SK-N-MC (cell line): ENCODE measurements around the gene TIAM1.

Source experiments
- DNase-seq: peaks from one replicate; pipeline ENCODE4 v3.0.0-alpha.2; 2011; ENCODE audit warnings: low read depth, low spot score
- H3K27ac ChIP-seq: fragments of 200-600 bp; sonication (generic); 2 replicates; pipeline ENCODE4 v1.5.1; 2016; ENCODE audit warnings: mixed run types
- H3K36me3 ChIP-seq: fragments of 200-600 bp; sonication (generic); 2 replicates; pipeline ENCODE4 v1.6.1; 2017; ENCODE audit warnings: antibody characterized with exemption, low read length, mixed read lengths; ENCODE audit not compliant: insufficient read depth
- H3K4me3 ChIP-seq: fragments of 200-600 bp; sonication (generic); 2 replicates; pipeline ENCODE4 v1.5.1; 2016
- H3K9ac ChIP-seq: fragments of 200-600 bp; sonication (generic); 2 replicates; pipeline ENCODE4 v1.8.0; 2017; ENCODE audit warnings: mixed run types, mixed read lengths; ENCODE audit not compliant: insufficient read length
- H3K9me3 ChIP-seq: fragments of 200-600 bp; sonication (generic); 2 replicates; pipeline ENCODE4 v1.6.1; 2017; ENCODE audit warnings: low read depth, mild to moderate bottlenecking, antibody characterized with exemption, low read length, moderate library complexity, mixed read lengths
- EZH2 ChIP-seq: fragments of 200-600 bp; sonication (generic); IDR thresholded peaks from one replicate; pipeline ENCODE4 v1.6.1; 2017; ENCODE audit warnings: antibody characterized with exemption
- FOXP2 ChIP-seq: optimal IDR thresholded peaks from 2 replicates; pipeline ENCODE3; 2011; ENCODE audit warnings: mild to moderate bottlenecking, moderate library complexity; ENCODE audit not compliant: insufficient read depth; ENCODE audit errors: extremely low read length, control extremely low read depth
- POLR2AphosphoS5 ChIP-seq: IDR thresholded peaks from 2 replicates; pipeline ENCODE4 v1.6.1; 2012; ENCODE audit warnings: mild to moderate bottlenecking, low read depth, low read length, borderline replicate concordance

TIAM1 gene

GRCh38 chr21:31117128-31117916 lies 226.7 kb downstream of the TIAM1 start:
- H3K9ac ChIP-seq = no peak overlapping the region
- H3K27ac ChIP-seq = no peak overlapping the region
- H3K4me3 ChIP-seq = no peak overlapping the region
- TF ChIP-seq POLR2AphosphoS5 = no peak
- TF ChIP-seq EZH2 = no peak
- no peak for TF ChIP-seq FOXP2
- DNase-seq = no peak
- H3K36me3 ChIP-seq = no peaks in the 10 kb centered on the region
- H3K9me3 ChIP-seq = no peaks in the 10 kb centered on the region

- DNase-seq = no peak
- Histone ChIP-seq H3K27ac (no peak overlapping the region), H3K36me3 (no peaks in the 10 kb centered on the region), H3K9me3 (no peaks in the 10 kb centered on the region), H3K9ac (no peak overlapping the region), H3K4me3 (no peak overlapping the region)
- TF ChIP-seq FOXP2 (no peak), POLR2AphosphoS5 (no peak), EZH2 (no peak)
These were observed 228.8 kb downstream of the TIAM1 start for GRCh38 chr21:31115249-31115648.

- no peak for DNase-seq
- no peak for TF ChIP-seq POLR2AphosphoS5
- no peak for TF ChIP-seq EZH2
- TF ChIP-seq FOXP2 = no peak
- no peak overlapping the region for H3K9ac ChIP-seq
- H3K4me3 ChIP-seq = no peak overlapping the region
- no peak overlapping the region for H3K27ac ChIP-seq
- no peaks in the 10 kb centered on the region for H3K36me3 ChIP-seq
- H3K9me3 ChIP-seq = no peaks in the 10 kb centered on the region
These were observed 233.0 kb downstream of the TIAM1 start for GRCh38 chr21:31111093-31111492.

GRCh38 chr21:31110430-31110829 lies 233.6 kb downstream of the TIAM1 start:
- Histone ChIP-seq H3K9ac (no peak overlapping the region), H3K36me3 (no peaks in the 10 kb centered on the region), H3K9me3 (no peaks in the 10 kb centered on the region), H3K27ac (no peak overlapping the region), H3K4me3 (no peak overlapping the region)
- no peak for DNase-seq
- TF ChIP-seq POLR2AphosphoS5 (no peak), FOXP2 (no peak), EZH2 (no peak)

- no peak for DNase-seq
- TF ChIP-seq POLR2AphosphoS5 (no peak), FOXP2 (no peak), EZH2 (no peak)
- Histone ChIP-seq H3K4me3 (no peak overlapping the region), H3K9me3 (no peaks in the 10 kb centered on the region), H3K27ac (no peak overlapping the region), H3K9ac (no peak overlapping the region), H3K36me3 (no peaks in the 10 kb centered on the region)
These were observed 236.2 kb downstream of the TIAM1 start for GRCh38 chr21:31107871-31108270.

- Histone ChIP-seq H3K9me3 (no peaks in the 10 kb centered on the region), H3K9ac (no peak overlapping the region), H3K27ac (no peak overlapping the region), H3K36me3 (no peaks in the 10 kb centered on the region), H3K4me3 (no peak overlapping the region)
- TF ChIP-seq POLR2AphosphoS5 = no peak
- TF ChIP-seq EZH2 = no peak
- no peak for TF ChIP-seq FOXP2
- DNase-seq = no peak
These were observed 236.8 kb downstream of the TIAM1 start for GRCh38 chr21:31107176-31107785.

- Histone ChIP-seq H3K4me3 (no peak overlapping the region), H3K9me3 (no peaks in the 10 kb centered on the region), H3K36me3 (no peaks in the 10 kb centered on the region), H3K9ac (no peak overlapping the region), H3K27ac (no peak overlapping the region)
- TF ChIP-seq FOXP2 = no peak
- no peak for TF ChIP-seq POLR2AphosphoS5
- no peak for TF ChIP-seq EZH2
- DNase-seq = no peak
These were observed 240.3 kb downstream of the TIAM1 start for GRCh38 chr21:31103571-31104265.

- H3K27ac ChIP-seq = no peak overlapping the region
- H3K9me3 ChIP-seq = no peaks in the 10 kb centered on the region
- no peak for DNase-seq
- TF ChIP-seq EZH2 (no peak), POLR2AphosphoS5 (no peak), FOXP2 (no peak)
- H3K4me3 ChIP-seq = no peak overlapping the region
- H3K9ac ChIP-seq = no peak overlapping the region
- no peaks in the 10 kb centered on the region for H3K36me3 ChIP-seq
These were observed 240.9 kb downstream of the TIAM1 start for GRCh38 chr21:31103163-31103562.
